BJ (cell line): ENCODE measurements around the gene SRP54. TPM values are rescaled to one million over a fixed set of nuclear protein-coding genes. Genes with fewer than 3 reads are reported as not detected.

Experiments
- CTCF ChIA-PET: fragments of 350-600 bp; formaldehyde crosslinking; extraction: SDS; loops from one replicate; lab custom pipeline; 2021; ENCODE audit warnings: antibody characterized with exemption, inconsistent platforms; lab: Yijun Ruan, JAX
- POLR2A ChIA-PET: fragments of 300-600 bp; sonication (Branson Sonifier 250); formaldehyde crosslinking; extraction: SDS; loops from one replicate; lab custom pipeline; 2021; ENCODE audit warnings: antibody characterized with exemption; lab: Charles Lee
- DNase-seq: peaks from one replicate; pipeline ENCODE4 v3.0.0-alpha.2; 2011; ENCODE audit warnings: low read depth
- H3K27me3 ChIP-seq: 2 replicates; pipeline ENCODE4 v1.6.0; 2011; ENCODE audit warnings: low read length; ENCODE audit not compliant: control insufficient read depth, insufficient read depth
- H3K36me3 ChIP-seq: 2 replicates; pipeline ENCODE4 v1.5.1; 2011; ENCODE audit warnings: low read length; ENCODE audit not compliant: control insufficient read depth, insufficient read depth
- H3K4me3 ChIP-seq: 2 replicates; pipeline ENCODE4 v1.5.1; 2011; ENCODE audit warnings: low read depth, mild to moderate bottlenecking, control low read depth, low read length
- CTCF ChIP-seq: IDR thresholded peaks from 2 replicates; pipeline ENCODE4 v1.5.1; 2011; ENCODE audit warnings: low read depth, mild to moderate bottlenecking, control low read depth, inconsistent platforms, low read length, moderate library complexity; ENCODE audit not compliant: insufficient read depth
- polyA plus RNA-seq: library from polyadenylated mRNA; depleted of rRNA; stranded (reverse); fragments of >200 nt; gene quantifications from 2 replicates; pipeline ENCODE4 v1.2.3, GENCODE V29; 2011

SRP54 gene
- polyA plus RNA-seq, 1 experiment: 25.6 TPM

- ChIA-PET CTCF (interaction anchor here (0.9 to 1.3 kb wide), 3 partner anchors 8 to 48 kb away, joined by 3 to 5 read pairs (median 3); no protein-coding TSS in a partner anchor), POLR2A (interaction anchor here (0.6 to 1.1 kb wide), 4 partner anchors 28 to 781 kb away, joined by 7 to 21 read pairs (median 8); partner anchors contain the start of genes BRMS1L and SRP54)
- H3K4me3 ChIP-seq: peak overlapping the region; percentile 73
- peak; percentile 10 for DNase-seq
- H3K36me3 ChIP-seq: peaks cover 1% of the 10 kb centered on the region; the same call in 1 of the 2 replicates
- TF ChIP-seq CTCF: no peak
- H3K27me3 ChIP-seq: no peaks in the 10 kb centered on the region
Observed at GRCh38 chr14:35044939-35045797, 62.4 kb downstream of the SRP54 start.

- CTCF ChIA-PET: interaction anchor here (0.9 to 1.3 kb wide), 3 partner anchors 9 to 47 kb away, joined by 3 to 5 read pairs (median 3); no protein-coding TSS in a partner anchor
- POLR2A ChIA-PET: interaction anchor here (0.6 to 1.1 kb wide), 4 partner anchors 28 to 780 kb away, joined by 7 to 21 read pairs (median 8); partner anchors contain the start of genes BRMS1L and SRP54
- peaks cover 1% of the 10 kb centered on the region; the same call in 1 of the 2 replicates for H3K36me3 ChIP-seq
Observed at GRCh38 chr14:35045798-35046047, 62.9 kb downstream of the SRP54 start.

GRCh38 chr14:35046048-35046750 is 63.4 kb downstream of the SRP54 start, which contains the start of gene FAM177A1:
Gene FAM177A1 (plus strand): TSS chr14:35046272. CDS start chr14:35046464, 192 bp downstream.
- no peak for TF ChIP-seq CTCF
- no peaks in the 10 kb centered on the region for H3K27me3 ChIP-seq
- ChIA-PET POLR2A (interaction anchor here (0.5 to 1.1 kb wide), 5 partner anchors 27 to 780 kb away, joined by 3 to 21 read pairs (median 8); partner anchors contain the start of genes BRMS1L and SRP54), CTCF (interaction anchor here (0.9 to 1.3 kb wide), 5 partner anchors 9 to 47 kb away, joined by 3 to 5 read pairs (median 3); no protein-coding TSS in a partner anchor)
- H3K4me3 ChIP-seq: peak within 1 kb of the TSS; percentile 73
- DNase-seq: peak; percentile 84
- H3K36me3 ChIP-seq: peaks cover 1% of the 10 kb centered on the region; the same call in 1 of the 2 replicates

More at GRCh38 chr14:35045798-35046047, 62.9 kb downstream of the SRP54 start:
- peak overlapping the region; percentile 73 for H3K4me3 ChIP-seq
- DNase-seq: no peak
- no peak for TF ChIP-seq CTCF
- H3K27me3 ChIP-seq: no peaks in the 10 kb centered on the region

GRCh38 chr14:35046751-35047536 is 64.2 kb downstream of the SRP54 start:
- POLR2A ChIA-PET: interaction anchor here (0.5 to 1.1 kb wide), 4 partner anchors 27 to 357 kb away, joined by 3 to 21 read pairs (median 5); partner anchors contain the start of gene SRP54
- TF ChIP-seq CTCF: no peak

More at GRCh38 chr14:35046751-35047536, 64.2 kb downstream of the SRP54 start:
- H3K36me3 ChIP-seq: peaks cover 1% of the 10 kb centered on the region; the same call in 1 of the 2 replicates
- peak overlapping the region; percentile 73 for H3K4me3 ChIP-seq
- no peaks in the 10 kb centered on the region for H3K27me3 ChIP-seq
- DNase-seq: no peak
- CTCF ChIA-PET: interaction anchor here (1.0 to 1.3 kb wide), 3 partner anchors 10 to 14 kb away, joined by 3 to 5 read pairs (median 3); no protein-coding TSS in a partner anchor
